ENCODE results near the gene RDX.

DNA sequence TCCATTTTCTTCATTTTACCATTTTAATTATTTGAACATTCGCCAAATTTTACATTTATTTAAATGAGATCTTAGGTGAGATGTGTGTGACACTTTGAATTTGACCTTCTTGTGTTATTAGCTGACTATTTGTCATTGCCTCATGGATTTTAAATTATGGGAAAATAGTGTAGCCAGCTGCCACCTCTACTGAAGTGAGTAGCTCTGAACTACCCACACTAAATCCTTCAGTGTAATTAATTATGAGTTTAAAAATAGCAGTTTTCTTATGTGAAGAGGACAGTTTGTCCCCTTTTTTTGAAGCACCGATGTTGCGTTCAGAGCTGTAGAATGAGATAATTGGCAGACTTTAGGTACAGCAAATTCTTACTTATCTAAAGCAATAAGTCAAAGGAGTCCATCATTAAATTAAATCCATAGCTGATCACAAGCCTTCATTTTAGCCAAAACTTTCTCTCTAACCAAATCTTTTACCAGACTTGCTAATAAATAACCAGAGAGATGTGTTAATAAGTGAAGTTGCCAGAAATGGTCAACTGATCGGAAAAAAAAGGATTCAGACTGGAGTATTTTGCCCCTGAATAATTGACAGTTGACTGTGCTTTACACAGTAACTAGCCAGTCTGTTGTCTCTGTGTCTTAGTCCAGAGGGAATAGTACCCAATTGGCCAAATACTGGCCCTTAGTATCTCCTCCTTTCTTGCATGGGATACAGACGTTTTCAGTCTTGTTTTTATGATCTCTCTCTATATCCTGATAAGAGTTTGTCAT lies 128.2 kb downstream of the RDX start:
- TF ChIP-seq JUNB (IDR thresholded peaks at IDR 0.05; ENCODE audit: unreplicated experiment) (no peak), CREB1 (CRISPR knock-in tag; IDR thresholded peaks at IDR 0.05; ENCODE audit: low read depth) (no peak), ZNF114 (CRISPR knock-in tag; IDR thresholded peaks at IDR 0.05) (no peak), POLR2AphosphoS5 (IDR thresholded peaks at IDR 0.05; ENCODE audit: low read depth) (no peak), EZH2 (IDR thresholded peaks at IDR 0.05; ENCODE audit: low read depth, unreplicated experiment) (no peak), EZH2phosphoT487 (IDR thresholded peaks at IDR 0.05; ENCODE audit: unreplicated experiment) (no peak), STAT1 (IDR thresholded peaks at IDR 0.05; ENCODE audit: unreplicated experiment) (no peak), NANOG (IDR thresholded peaks at IDR 0.05; ENCODE audit: borderline replicate concordance) (no peak)
- TF ChIP-seq, protein P1, sequence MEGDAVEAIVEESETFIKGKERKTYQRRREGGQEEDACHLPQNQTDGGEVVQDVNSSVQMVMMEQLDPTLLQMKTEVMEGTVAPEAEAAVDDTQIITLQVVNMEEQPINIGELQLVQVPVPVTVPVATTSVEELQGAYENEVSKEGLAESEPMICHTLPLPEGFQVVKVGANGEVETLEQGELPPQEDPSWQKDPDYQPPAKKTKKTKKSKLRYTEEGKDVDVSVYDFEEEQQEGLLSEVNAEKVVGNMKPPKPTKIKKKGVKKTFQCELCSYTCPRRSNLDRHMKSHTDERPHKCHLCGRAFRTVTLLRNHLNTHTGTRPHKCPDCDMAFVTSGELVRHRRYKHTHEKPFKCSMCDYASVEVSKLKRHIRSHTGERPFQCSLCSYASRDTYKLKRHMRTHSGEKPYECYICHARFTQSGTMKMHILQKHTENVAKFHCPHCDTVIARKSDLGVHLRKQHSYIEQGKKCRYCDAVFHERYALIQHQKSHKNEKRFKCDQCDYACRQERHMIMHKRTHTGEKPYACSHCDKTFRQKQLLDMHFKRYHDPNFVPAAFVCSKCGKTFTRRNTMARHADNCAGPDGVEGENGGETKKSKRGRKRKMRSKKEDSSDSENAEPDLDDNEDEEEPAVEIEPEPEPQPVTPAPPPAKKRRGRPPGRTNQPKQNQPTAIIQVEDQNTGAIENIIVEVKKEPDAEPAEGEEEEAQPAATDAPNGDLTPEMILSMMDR (conservative IDR thresholded peaks at IDR 0.05; ENCODE audit: low read depth in 2 of 2): no peak
- TF ChIP-seq, protein P2, sequence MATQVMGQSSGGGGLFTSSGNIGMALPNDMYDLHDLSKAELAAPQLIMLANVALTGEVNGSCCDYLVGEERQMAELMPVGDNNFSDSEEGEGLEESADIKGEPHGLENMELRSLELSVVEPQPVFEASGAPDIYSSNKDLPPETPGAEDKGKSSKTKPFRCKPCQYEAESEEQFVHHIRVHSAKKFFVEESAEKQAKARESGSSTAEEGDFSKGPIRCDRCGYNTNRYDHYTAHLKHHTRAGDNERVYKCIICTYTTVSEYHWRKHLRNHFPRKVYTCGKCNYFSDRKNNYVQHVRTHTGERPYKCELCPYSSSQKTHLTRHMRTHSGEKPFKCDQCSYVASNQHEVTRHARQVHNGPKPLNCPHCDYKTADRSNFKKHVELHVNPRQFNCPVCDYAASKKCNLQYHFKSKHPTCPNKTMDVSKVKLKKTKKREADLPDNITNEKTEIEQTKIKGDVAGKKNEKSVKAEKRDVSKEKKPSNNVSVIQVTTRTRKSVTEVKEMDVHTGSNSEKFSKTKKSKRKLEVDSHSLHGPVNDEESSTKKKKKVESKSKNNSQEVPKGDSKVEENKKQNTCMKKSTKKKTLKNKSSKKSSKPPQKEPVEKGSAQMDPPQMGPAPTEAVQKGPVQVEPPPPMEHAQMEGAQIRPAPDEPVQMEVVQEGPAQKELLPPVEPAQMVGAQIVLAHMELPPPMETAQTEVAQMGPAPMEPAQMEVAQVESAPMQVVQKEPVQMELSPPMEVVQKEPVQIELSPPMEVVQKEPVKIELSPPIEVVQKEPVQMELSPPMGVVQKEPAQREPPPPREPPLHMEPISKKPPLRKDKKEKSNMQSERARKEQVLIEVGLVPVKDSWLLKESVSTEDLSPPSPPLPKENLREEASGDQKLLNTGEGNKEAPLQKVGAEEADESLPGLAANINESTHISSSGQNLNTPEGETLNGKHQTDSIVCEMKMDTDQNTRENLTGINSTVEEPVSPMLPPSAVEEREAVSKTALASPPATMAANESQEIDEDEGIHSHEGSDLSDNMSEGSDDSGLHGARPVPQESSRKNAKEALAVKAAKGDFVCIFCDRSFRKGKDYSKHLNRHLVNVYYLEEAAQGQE (IDR thresholded peaks at IDR 0.05; ENCODE audit: unreplicated experiment): no peak
- TF ChIP-seq, protein P3, sequence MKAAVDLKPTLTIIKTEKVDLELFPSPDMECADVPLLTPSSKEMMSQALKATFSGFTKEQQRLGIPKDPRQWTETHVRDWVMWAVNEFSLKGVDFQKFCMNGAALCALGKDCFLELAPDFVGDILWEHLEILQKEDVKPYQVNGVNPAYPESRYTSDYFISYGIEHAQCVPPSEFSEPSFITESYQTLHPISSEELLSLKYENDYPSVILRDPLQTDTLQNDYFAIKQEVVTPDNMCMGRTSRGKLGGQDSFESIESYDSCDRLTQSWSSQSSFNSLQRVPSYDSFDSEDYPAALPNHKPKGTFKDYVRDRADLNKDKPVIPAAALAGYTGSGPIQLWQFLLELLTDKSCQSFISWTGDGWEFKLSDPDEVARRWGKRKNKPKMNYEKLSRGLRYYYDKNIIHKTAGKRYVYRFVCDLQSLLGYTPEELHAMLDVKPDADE (IDR thresholded peaks at IDR 0.05): no peak

Data from GM23338 (cell line).